Gastroesophageal sphincter (tissue), 4 donors: ENCODE results near the gene MYADML2. TPM values are rescaled to one million over a fixed set of nuclear protein-coding genes. Genes with fewer than 3 reads are reported as not detected.

Experiments
- ATAC-seq: fragments of 150-250 bp; one replicate; pipeline ENCODE4 v1.9.1; 2016; ENCODE audit warnings: mild to moderate bottlenecking, moderate library complexity
- H3K27ac ChIP-seq, 4 donors: fragments of 200-600 bp; sonication (generic) in 3 of 4; 1 replicate in 3 of 4; 2 replicates in 1 of 4; pipeline ENCODE4 v1.5.1; 2016 to 2019
- H3K27me3 ChIP-seq: fragments of 200-600 bp; sonication (generic); one replicate; pipeline ENCODE4 v1.5.1; 2019
- H3K36me3 ChIP-seq, 2 donors: fragments of 200-600 bp; sonication (generic); one replicate each; pipeline ENCODE4 v1.5.1; 2019; ENCODE audit warnings: control low read depth in 1 of 2
- H3K4me1 ChIP-seq, 3 donors: fragments of 200-600 bp; sonication (generic); 1 replicate in 2 of 3; 2 replicates in 1 of 3; pipeline ENCODE4 v1.5.1; 2016 to 2019; ENCODE audit warnings: control low read depth in 2 of 3
- H3K4me3 ChIP-seq, 2 donors: fragments of 200-600 bp; sonication (generic); one replicate each; pipeline ENCODE4 v1.5.1; 2019; ENCODE audit warnings: mild to moderate bottlenecking in 1 of 2, moderate library complexity in 1 of 2
- H3K9me3 ChIP-seq, 3 donors: fragments of 200-600 bp; sonication (generic); one replicate each; pipeline ENCODE4 v1.5.1; 2017 to 2019; ENCODE audit warnings: control low read depth in 2 of 3
- CTCF ChIP-seq, 4 experiments: fragments of 200-600 bp in 2 of 4; fragments of 450-650 bp in 2 of 4; sonication (generic) in 1 of 4; IDR thresholded peaks; one replicate each; pipeline ENCODE4 v1.5.1; 2017 to 2019; ENCODE audit warnings: antibody characterized with exemption in 4 of 4, mild to moderate bottlenecking in 2 of 4, moderate library complexity in 2 of 4
- EP300 ChIP-seq: sonication (generic); formaldehyde crosslinking; IDR thresholded peaks from one replicate; pipeline ENCODE4 v1.6.1; 2017; ENCODE audit warnings: antibody characterized with exemption, mild to moderate bottlenecking
- POLR2A ChIP-seq, 2 donors: fragments of 450-650 bp; IDR thresholded peaks; one replicate each; pipeline ENCODE4 v1.6.1; 2017; ENCODE audit warnings: antibody characterized with exemption in 2 of 2, mild to moderate bottlenecking in 2 of 2, moderate library complexity in 1 of 2
- POLR2AphosphoS5 ChIP-seq: sonication (generic); formaldehyde crosslinking; IDR thresholded peaks from one replicate; pipeline ENCODE4 v1.6.1; 2017; ENCODE audit warnings: antibody characterized with exemption
- WGBS, 2 donors: methylation state at CpG; one replicate each; pipeline ENCODE4 v1.1.5; 2018; ENCODE audit warnings: low coverage in 1 of 2; 5-methylcytosine and 5-hydroxymethylcytosine counted together
- total RNA-seq, 4 donors: library from RNA; depleted of rRNA; stranded (reverse); fragments of >200 nt; gene quantifications; one replicate each; pipeline ENCODE4 v1.1.0, GENCODE V29; 2016

MYADML2 gene
- total RNA-seq, 4 donors from 2014 or later = not detected

GRCh38 chr17:81939881-81940385 lies 7.1 kb downstream of the MYADML2 start:
- TF ChIP-seq POLR2AphosphoS5 = no peak
- TF ChIP-seq CTCF (IDR thresholded peaks at IDR 0.05) = no peak
- TF ChIP-seq EP300 = no peak
- TF ChIP-seq POLR2A (IDR thresholded peaks at IDR 0.05) = no peak
- H3K27ac ChIP-seq = no peak overlapping the region
- ATAC-seq = peak; percentile 11
- H3K4me3 ChIP-seq = no peak overlapping the region
- H3K36me3 ChIP-seq = no peaks in the 10 kb centered on the region
- WGBS, 2 donors = 10 to 23% methylated on average over 2 to 3 of the region's 21 CpGs
- H3K4me1 ChIP-seq = peaks cover 0 to 40% (median 10%) of the 10 kb centered on the region in 3 donors
- H3K9me3 ChIP-seq = no peaks in the 10 kb centered on the region
- peaks cover 57% of the 10 kb centered on the region for H3K27me3 ChIP-seq

DNA sequence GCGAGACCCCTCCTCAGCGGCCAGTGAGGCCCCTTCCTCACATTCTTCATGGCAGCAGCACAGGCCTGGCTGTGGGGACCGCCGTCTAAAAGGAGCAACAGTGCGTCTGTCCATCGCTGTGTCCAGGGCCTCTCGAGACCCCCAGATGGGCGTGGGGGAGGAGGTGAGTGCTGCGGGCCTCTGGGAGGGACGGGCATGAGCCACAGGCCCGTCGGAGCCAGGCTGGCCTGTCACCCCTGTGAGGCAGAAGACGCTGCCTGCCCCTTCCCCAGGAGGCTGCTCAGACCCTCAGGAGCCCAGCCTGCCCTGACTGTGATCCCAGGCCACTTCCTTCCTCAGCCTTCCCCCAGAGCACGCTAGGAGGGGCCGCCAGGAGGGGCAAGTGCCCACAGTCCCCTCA lies 7.8 kb downstream of the MYADML2 start:
- no CpG with 5 or more reads among the region's 15 CpGs for WGBS, 2 donors
- Histone ChIP-seq H3K27ac (no peak overlapping the region), H3K27me3 (peaks cover 50% of the 10 kb centered on the region), H3K9me3 (no peaks in the 10 kb centered on the region), H3K4me3 (no peak overlapping the region), H3K36me3 (no peaks in the 10 kb centered on the region), H3K4me1 (peaks cover 0 to 40% (median 10%) of the 10 kb centered on the region in 3 donors)
- TF ChIP-seq POLR2AphosphoS5 = no peak
- no peak for TF ChIP-seq EP300
- no peak for TF ChIP-seq POLR2A (IDR thresholded peaks at IDR 0.05)
- no peak for TF ChIP-seq CTCF (IDR thresholded peaks at IDR 0.05)
- ATAC-seq = no peak

DNA sequence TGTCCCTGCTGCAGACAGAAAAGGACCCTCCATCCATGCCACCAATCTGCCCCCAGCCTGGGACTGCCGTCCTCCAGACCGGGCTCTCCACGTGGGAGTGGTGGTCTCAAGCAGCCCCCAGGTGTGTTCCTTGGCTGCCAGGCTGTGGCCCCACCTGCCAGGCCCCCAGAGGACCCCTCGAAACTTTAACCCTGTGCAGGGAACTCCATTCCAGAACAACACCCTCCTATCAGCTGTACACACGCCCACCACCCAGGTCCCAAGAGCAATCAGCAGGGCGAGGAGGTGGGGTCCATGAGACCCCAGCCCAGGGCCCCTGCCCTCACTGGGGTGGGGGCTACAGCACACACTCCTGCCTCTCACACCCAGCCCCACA lies 11.3 kb downstream of the MYADML2 start:
- no CpG with 5 or more reads among the region's 6 CpGs for WGBS, 2 donors
- Histone ChIP-seq H3K9me3 (no peaks in the 10 kb centered on the region), H3K27ac (no peak overlapping the region), H3K36me3 (no peaks in the 10 kb centered on the region), H3K4me3 (no peak overlapping the region), H3K4me1 (peaks cover 0 to 33% (median 10%) of the 10 kb centered on the region in 3 donors), H3K27me3 (peaks cover 24% of the 10 kb centered on the region)
- ATAC-seq = no peak
- TF ChIP-seq POLR2AphosphoS5 = no peak
- TF ChIP-seq CTCF (IDR thresholded peaks at IDR 0.05) = no peak
- TF ChIP-seq POLR2A (IDR thresholded peaks at IDR 0.05) = no peak
- no peak for TF ChIP-seq EP300

DNA sequence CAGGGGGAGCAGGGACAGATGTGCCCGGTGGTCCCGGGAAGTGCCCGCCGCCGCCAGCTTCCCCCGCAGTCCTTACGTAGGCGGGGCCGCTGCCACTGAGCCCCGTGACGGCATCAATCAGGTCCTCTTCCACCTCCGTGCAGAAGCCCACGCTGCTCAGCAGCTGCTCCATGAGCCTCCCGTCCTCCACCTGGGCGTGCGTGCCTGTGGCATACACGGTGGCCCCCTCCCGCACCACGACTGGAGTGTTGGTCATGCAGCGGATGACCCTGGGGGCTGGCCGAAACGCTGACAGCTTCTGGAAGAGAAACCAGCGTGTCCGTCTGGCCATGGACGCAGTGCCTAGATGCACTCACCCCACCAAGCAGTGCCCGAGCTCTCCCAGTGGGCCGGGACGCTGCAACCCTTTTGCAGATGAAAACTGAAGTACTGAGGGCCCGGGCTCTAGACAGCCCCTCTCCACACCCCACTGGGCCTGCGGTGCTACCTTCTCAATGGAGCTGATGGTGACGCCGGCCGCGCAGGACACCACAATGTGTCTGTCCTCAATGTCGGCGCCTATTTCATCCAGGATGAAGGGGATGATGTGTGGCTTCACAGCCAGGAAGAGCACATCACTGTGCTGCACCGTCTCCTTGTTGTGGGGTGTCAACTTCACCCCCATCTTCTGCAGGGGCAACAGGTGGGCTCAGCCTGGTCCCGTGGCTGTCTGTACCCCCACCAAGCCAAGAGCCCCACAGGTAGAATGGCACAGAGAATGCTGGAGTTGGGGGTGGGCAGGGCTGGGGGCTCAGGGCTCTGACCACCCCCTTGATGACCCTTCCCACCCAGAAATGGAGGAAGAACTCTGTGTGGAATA lies 12.0 kb downstream of the MYADML2 start:
- ATAC-seq = no peak
- no peak overlapping the region for H3K4me3 ChIP-seq
- H3K27ac ChIP-seq = no peak overlapping the region
- peaks cover 0 to 27% (median 10%) of the 10 kb centered on the region in 3 donors for H3K4me1 ChIP-seq
- peaks cover 18% of the 10 kb centered on the region for H3K27me3 ChIP-seq
- H3K36me3 ChIP-seq = no peaks in the 10 kb centered on the region
- TF ChIP-seq EP300 (no peak), CTCF (IDR thresholded peaks at IDR 0.05) (no peak), POLR2AphosphoS5 (no peak), POLR2A (IDR thresholded peaks at IDR 0.05) (no peak)
- 90% methylated on average over 4 of the region's 38 CpGs; no CpG with 5 or more reads in 1 of the 2 donors for WGBS, 2 donors
- H3K9me3 ChIP-seq = no peaks in the 10 kb centered on the region
